ENCODE results near the gene NPBWR2. TPM values are rescaled to one million over a fixed set of nuclear protein-coding genes. Genes with fewer than 3 reads are reported as not detected.

NPBWR2 gene
- total RNA-seq, 4 donors from 2014 or later = not detected

- no peaks in the 10 kb centered on the region for H3K9me3 ChIP-seq
- TF ChIP-seq CTCF (IDR thresholded peaks at IDR 0.05) (no peak), POLR2A (IDR thresholded peaks at IDR 0.05) (no peak)
- H3K27ac ChIP-seq = peak overlapping the region in 2 of 4 donors; percentile 46 to 61
- H3K4me1 ChIP-seq = peaks cover 16 to 74% (median 33%) of the 10 kb centered on the region in 3 donors
- peak overlapping the region in 3 of 4 donors; percentile 59 to 89 (median 80) for H3K4me3 ChIP-seq
- WGBS, 2 donors = no CpG with 5 or more reads among the region's 7 CpGs
- H3K36me3 ChIP-seq = peaks cover 0 to 31% (median 10%) of the 10 kb centered on the region in 3 donors
- DNase-seq = no peak
- intact Hi-C loops (cut with DNase I) = no loop called here
- H3K27me3 ChIP-seq = peaks cover 0 to 13% (median 0%) of the 10 kb centered on the region in 4 donors
Measured at GRCh38 chr20:64077541-64077875, 29.9 kb downstream of the NPBWR2 start.

DNA sequence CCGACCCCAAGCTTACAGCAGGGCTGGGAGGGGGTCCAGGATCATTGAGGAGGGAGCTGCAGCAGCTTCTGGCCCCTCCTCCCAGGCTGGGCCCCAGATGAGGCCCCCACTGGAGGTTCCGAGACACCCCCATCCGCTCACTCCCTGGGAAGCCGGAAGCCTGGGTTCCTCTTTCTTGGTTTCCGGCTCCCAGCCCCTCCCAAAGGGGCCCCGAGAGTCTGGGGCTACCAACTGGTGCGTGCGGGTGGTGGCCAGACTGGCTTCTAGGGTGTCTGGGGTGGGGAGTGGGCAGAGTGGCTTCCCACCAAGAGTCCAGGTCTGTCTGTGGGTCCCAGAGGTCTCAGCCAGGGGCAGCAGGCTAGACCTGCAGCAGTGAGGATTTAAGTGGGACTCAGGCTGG is 30.3 kb downstream of the NPBWR2 start:
- H3K4me3 ChIP-seq = peak overlapping the region in 3 of 4 donors; percentile 59 to 89 (median 80)
- peak overlapping the region in 2 of 4 donors; percentile 46 to 61 for H3K27ac ChIP-seq
- TF ChIP-seq CTCF (IDR thresholded peaks at IDR 0.05) (no peak), POLR2A (IDR thresholded peaks at IDR 0.05) (no peak)
- DNase-seq = no peak
- peaks cover 16 to 69% (median 33%) of the 10 kb centered on the region in 3 donors for H3K4me1 ChIP-seq
- H3K27me3 ChIP-seq = peaks cover 0 to 9% (median 0%) of the 10 kb centered on the region in 4 donors
- intact Hi-C loops (cut with DNase I) = no loop called here
- H3K36me3 ChIP-seq = peaks cover 4 to 35% (median 10%) of the 10 kb centered on the region in 3 donors
- H3K9me3 ChIP-seq = no peaks in the 10 kb centered on the region
- no CpG with 5 or more reads among the region's 8 CpGs for WGBS, 2 donors

DNA sequence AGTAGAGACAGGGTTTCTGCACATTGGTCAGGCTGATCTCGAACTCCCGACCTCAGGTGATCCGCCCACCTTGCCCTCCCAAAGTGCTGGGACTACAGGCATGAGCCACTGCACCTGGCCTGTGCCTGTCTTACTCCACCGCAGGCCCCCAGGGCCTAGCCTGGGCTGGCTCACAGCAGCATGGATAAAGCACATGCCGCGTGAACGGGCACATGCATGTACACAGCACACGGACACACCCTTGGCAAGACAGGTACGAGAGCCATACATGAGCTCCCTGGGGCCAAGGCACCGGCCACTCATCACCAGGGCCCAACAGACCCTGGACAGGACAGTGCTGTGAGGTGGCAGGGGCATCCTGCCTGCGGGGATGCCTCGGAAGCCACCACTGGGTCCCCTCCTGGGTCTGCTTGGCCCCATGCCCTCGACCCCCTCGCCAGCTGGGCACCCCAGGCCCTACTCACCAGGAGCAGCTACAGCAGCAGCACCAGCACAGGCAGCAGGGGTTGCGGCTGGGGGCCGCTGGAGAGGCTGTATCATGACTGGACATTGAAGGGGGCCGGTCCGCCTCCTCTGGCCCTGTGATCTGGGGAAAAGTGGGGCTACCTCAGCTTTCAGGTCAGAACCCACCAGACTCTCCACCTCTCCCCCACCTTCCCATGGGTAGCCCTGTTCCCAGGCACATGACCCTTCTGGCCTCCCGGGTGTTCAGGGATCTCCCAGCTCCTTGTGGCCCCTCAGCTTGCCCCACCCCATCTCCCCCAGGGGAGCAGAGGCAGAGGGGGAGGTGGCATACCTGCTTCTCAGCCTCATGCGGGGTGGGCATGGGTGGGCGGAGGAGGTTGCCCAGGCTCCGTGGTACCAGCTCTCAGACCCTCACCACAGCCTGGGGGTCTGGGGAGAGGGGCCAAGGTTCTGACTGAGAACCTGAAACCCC is 31.0 kb downstream of the NPBWR2 start:
- no peak for DNase-seq
- Histone ChIP-seq H3K27me3 (peaks cover 0 to 1% (median 0%) of the 10 kb centered on the region in 4 donors), H3K9me3 (no peaks in the 10 kb centered on the region), H3K27ac (peak overlapping the region in 2 of 4 donors; percentile 3 to 46), H3K4me1 (peaks cover 16 to 62% (median 33%) of the 10 kb centered on the region in 3 donors), H3K36me3 (peaks cover 4 to 42% (median 10%) of the 10 kb centered on the region in 3 donors), H3K4me3 (peak overlapping the region in 3 of 4 donors; percentile 59 to 89 (median 80))
- intact Hi-C loops (cut with DNase I) = no loop called here
- no peak for TF ChIP-seq CTCF (IDR thresholded peaks at IDR 0.05)
- WGBS, 2 donors = 84% methylated on average over 3 of the region's 22 CpGs; no CpG with 5 or more reads in 1 of the 2 donors

DNA sequence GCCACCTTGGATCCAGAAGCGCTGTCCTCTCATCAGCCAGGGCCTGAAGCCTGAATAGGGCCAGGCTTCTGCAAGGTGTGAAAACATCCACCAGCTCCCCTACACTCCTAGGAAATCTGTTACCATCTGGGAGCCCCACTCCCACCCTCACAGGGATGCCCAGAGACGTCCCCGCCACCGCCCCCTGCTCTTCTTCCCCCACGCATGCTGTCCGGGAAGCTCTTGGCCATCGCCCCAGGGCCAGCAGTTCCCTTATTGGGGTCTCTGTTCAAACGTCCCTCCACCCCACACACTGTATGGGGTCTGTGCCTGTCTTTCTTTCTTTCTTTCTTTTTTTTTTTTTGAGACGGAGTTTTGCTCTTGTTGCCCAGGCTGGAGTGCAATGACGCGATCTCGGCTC is 31.8 kb downstream of the NPBWR2 start:
- DNase-seq = no peak
- Histone ChIP-seq H3K4me1 (peaks cover 16 to 56% (median 33%) of the 10 kb centered on the region in 3 donors), H3K27ac (no peak overlapping the region), H3K4me3 (no peak overlapping the region), H3K36me3 (peaks cover 4 to 45% (median 10%) of the 10 kb centered on the region in 3 donors), H3K27me3 (no peaks in the 10 kb centered on the region), H3K9me3 (no peaks in the 10 kb centered on the region)
- 88 to 89% methylated on average over 8 to 11 of the region's 12 CpGs for WGBS, 2 donors
- intact Hi-C loops (cut with DNase I) = no loop called here
- no peak for TF ChIP-seq CTCF (IDR thresholded peaks at IDR 0.05)
- TF ChIP-seq POLR2A (IDR thresholded peaks at IDR 0.05) = no peak

- intact Hi-C loops (cut with DNase I) = no loop called here
Measured at GRCh38 chr20:64074963-64075362, 32.4 kb downstream of the NPBWR2 start.

More at GRCh38 chr20:64074963-64075362, 32.4 kb downstream of the NPBWR2 start:
- Histone ChIP-seq H3K4me3 (no peak overlapping the region), H3K36me3 (peaks cover 4 to 49% (median 10%) of the 10 kb centered on the region in 3 donors), H3K27me3 (no peaks in the 10 kb centered on the region), H3K27ac (no peak overlapping the region), H3K4me1 (peaks cover 16 to 50% (median 33%) of the 10 kb centered on the region in 3 donors), H3K9me3 (no peaks in the 10 kb centered on the region)
- TF ChIP-seq CTCF (IDR thresholded peaks at IDR 0.05) = no peak
- no peak for TF ChIP-seq POLR2A (IDR thresholded peaks at IDR 0.05)
- DNase-seq = no peak
- 83 to 87% methylated on average over 4 to 7 of the region's 8 CpGs for WGBS, 2 donors
